Epidermal melanocyte (primary cell): Measurements from ENCODE around the gene PTK7.
"Not testable (repeated sequence)": the region's sequence is repeated elsewhere in the genome, so short reads cannot be mapped to it uniquely, and the experiment has no call there.

Experiments used
- DNase-seq: peaks from one replicate; pipeline ENCODE4 v3.0.0; 2011; ENCODE audit warnings: low spot score; ENCODE audit not compliant: insufficient read length

The PTK7 gene

GRCh38 chr6:43117466-43117865, 41.4 kb downstream of the PTK7 start:
- not testable (repeated sequence) for DNase-seq

DNA sequence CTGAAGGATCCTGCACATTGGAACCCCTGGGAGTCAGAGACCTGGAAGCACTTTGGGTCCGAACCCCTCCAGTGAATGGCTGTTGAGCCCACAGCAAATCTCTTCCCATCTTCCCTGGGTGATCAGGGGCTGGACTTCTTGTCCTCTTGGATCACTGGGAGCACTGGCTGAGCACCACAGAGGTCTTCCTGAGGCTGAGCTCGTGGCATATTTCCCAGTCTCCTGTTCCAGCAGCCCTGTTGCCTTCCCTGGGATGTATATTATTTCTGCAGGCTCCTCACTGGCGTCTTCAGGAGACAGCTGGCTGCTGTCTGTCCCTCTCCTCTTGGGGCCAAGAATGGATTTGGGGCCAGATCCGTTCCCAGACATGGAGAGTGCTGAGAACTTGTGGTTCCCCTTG, 43.4 kb downstream of the PTK7 start:
- no peak for DNase-seq

DNA sequence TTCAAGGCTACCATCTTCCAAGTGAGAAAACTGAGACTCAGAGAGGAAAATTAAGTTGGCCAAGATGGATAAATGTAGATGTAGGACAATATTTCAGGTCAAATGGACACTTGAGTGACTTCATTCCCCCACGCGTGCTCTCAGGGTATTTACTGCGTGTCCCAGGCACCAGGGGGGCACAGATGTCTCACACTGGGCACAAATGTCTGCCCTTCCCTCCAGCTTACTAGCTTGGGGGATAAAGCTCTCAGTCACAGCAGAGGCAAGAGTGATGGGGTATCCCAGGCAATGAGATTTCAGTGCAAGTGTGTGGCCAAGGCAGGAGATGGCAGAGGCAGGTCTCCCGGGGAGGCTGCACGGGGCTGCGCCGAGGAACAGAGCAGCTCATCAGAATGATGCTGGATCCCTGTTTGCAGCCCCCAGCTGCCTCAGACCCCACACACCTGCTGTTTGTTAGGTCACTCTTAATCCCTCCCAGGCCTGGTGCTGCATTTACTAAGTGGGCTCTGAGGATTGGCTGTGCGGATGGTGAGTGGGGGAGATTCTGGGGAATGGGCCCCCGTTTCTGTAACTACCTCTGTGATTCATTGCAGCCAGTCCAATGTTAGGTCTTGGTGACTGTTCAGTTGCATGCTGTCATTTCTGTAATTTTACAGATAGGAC, 44.1 kb downstream of the PTK7 start:
- no peak for DNase-seq

DNA sequence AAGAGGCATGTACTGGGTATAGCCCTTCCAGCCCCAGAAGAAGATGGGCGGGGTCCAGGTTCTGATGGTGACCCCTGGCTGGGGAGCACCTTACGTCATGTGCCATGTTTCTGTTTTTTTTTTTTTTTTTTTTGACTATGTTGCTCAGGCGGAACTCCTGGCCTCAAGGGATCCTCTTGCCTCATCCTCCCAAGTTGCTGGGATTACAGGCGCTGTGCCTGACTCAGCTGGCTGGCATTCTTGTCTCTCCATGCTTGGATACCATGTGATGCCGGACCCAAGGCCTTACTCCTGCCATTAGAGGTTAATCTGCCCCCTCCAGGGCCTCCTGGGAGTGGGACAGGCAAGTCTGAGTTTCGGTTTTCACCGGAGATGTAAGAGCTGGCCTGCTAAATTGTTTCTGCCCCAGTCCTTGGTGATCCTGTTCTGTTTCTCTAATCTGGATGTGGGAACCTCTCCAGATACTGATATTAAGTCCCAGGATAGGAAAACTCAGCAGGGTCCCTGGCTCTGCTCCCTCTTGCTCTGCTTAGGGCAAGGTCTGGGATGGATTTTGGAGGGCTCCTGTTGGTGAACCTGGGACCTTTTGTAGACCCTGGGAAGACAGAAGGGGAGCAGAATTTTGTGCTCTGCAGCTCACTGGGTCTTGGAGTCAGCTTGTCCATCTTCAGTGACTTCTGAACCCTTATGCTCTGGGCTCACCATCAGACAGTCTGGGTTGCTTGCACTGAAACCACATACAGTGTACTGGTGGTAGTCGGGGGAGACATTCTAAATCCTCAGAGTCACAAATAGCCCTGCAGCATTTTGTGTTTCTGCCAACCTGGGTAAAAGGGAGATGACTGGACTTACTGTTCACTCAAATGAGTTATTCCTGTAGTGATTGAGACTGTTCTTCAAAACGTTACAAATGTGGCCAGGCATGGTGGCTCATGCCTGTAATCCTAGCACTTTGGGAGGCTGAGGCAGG, 45.1 kb downstream of the PTK7 start:
- DNase-seq = no peak

DNA sequence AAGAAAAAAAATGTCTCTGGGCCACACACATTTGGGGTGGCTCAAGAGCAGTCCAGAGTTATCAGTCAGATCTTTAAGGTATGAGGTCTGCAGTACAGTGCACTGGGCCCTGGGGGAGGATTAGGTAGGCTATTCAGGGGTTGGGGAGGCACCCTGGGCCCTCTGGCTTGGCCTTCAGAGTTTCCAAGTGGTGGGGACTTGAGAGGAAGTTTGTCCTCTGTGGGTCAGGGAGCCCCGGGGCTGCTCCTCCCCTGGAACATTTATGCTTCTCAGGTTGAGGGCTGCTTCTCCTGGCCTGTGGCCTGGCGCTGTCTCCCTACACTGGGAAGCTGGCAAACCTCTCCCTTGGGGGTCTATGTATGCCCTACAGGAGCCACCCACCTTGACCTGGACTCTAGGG, 46.0 kb downstream of the PTK7 start:
- no peak for DNase-seq

- DNase-seq = no peak
Measured at GRCh38 chr6:43123461-43124314, 47.6 kb downstream of the PTK7 start.

DNA sequence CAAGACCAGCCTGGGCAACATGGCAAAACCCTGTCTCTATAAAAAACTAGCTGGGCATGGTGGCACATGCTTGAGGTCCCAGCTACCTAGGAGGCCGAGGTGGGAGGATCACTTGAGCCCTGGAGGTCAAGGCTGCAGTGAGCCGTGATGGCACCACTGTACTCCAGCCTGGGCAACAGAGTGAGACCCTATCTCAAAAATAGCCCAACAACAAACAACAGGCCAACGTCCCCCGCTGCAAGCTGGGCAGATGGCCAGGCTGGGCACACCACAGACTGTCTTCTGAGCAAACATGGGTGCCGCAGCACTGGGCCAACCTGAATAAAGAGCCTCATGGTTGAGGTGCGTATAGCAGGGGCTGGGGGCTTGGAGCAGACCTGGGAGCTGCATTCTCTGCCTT, 48.4 kb downstream of the PTK7 start:
- DNase-seq = no peak

- DNase-seq = no peak
Measured at GRCh38 chr6:43125119-43125518, 49.0 kb downstream of the PTK7 start.

DNA sequence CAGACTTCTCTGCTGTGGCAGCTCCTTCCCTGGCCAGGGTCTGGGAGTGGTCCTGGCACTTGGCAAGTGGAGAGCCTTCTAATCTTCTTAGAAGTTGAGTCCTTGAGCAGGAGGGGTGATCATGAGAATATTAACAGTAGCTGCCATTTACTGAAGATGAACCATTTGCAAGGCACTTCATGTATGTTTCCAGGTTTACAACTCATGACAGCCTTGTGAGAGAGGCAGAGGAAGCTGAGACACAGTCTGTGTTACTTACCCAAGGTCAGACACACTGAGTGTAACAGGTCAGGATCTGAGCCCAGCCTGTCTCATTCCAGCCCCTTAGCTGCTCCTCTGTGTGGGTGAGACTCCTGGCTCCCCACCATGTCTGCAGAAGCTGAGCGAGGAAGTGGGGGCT, 49.4 kb downstream of the PTK7 start:
- DNase-seq = no peak

DNA sequence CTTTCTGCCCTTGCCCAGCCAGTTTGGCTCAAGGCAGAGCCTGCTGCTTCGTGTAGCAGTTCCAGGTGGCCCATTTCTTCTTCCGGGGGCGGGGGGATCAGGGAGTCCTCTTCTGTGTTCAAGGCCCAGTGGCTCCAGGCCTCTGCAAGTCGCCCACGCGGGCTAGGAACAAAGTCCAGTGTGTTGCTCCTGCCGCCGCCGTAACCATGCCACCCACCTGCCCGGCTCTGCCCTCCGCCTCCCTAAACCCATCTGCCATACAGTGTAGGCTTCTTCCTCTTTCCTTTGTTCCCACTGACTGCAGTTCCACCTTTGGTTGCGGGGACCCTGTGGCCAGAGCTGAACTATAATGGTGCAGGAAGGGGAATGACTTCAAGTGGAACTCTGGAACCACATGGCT, 51.1 kb downstream of the PTK7 start:
- no peak for DNase-seq

- DNase-seq = no peak
Measured at GRCh38 chr6:43127877-43128276, 51.8 kb downstream of the PTK7 start.

- no peak for DNase-seq
Measured at GRCh38 chr6:43128926-43129325, 52.8 kb downstream of the PTK7 start.

GRCh38 chr6:43129434-43130194, 53.5 kb downstream of the PTK7 start:
- no peak for DNase-seq

- no peak for DNase-seq
Measured at GRCh38 chr6:43130429-43130828, 54.3 kb downstream of the PTK7 start.

DNA sequence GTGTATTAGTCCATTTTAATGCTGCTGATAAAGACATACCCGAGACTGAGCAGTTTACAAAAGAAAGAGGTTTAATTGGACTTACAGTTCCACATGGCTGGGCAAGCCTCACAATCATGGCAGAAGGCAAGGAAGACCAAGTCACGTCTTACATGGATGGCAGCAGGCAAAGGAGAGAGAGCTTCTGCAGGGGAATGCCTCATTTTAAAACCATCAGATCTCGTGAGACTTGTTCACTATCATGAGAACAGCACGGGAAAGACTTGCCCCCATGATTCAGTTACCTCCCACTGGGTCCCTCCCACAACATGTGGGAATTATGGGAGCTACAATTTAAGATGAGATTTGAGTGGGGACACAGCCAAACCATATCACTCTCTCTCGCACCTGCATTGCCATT, 55.3 kb downstream of the PTK7 start:
- not testable (repeated sequence) for DNase-seq

DNA sequence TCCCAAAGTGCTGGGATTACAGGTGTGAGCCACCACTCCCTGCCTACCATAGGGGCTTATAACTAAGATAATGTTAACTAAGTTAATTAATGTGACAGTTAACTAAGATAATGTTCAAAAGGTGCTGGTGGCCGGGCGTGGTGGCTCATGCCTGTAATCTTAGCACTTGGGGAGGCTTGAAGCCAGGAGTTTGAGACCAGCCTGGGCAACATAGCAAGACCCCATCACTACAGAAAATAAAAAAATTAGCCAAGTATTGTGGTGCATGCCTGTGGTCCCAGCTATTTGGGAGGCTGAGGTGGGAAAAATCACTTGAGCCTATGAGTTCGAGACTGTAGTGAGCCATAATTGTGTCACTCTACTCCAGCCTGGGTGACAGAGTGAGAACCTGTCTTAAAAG, 62.2 kb downstream of the PTK7 start:
- no peak for DNase-seq

- not testable (repeated sequence) for DNase-seq
Measured at GRCh38 chr6:43139973-43140372, 63.9 kb downstream of the PTK7 start.

- DNase-seq = no peak
Measured at GRCh38 chr6:43141644-43142043, 65.5 kb downstream of the PTK7 start.

- no peak for DNase-seq
Measured at GRCh38 chr6:43142101-43142500, 66.0 kb downstream of the PTK7 start.

GRCh38 chr6:43143235-43144128, 67.4 kb downstream of the PTK7 start:
- peak; percentile 97 for DNase-seq
